Glutamatergic neuron (in vitro differentiated cells): ENCODE data around the gene NR4A3. TPM values are rescaled to one million over a fixed set of nuclear protein-coding genes. Genes with fewer than 3 reads are reported as not detected.
"Not testable (repeated sequence)": the region's sequence is repeated elsewhere in the genome, so short reads cannot be mapped to it uniquely, and the experiment has no call there.

Source experiments
- DNase-seq: peaks from one replicate; pipeline ENCODE4 v3.0.0; 2022
- H3K27ac Mint-ChIP-seq: one replicate; pipeline ENCODE4 v1.8.0; 2020; ENCODE audit warnings: mild to moderate bottlenecking, mixed read lengths, inconsistent platforms; ENCODE audit not compliant: unreplicated experiment
- H3K27me3 Mint-ChIP-seq: one replicate; pipeline ENCODE4 v1.8.0; 2020; ENCODE audit warnings: mild to moderate bottlenecking, moderate library complexity, mixed read lengths, inconsistent platforms; ENCODE audit not compliant: unreplicated experiment
- H3K36me3 Mint-ChIP-seq: one replicate; pipeline ENCODE4 v1.8.0; 2020; ENCODE audit warnings: mild to moderate bottlenecking, mixed read lengths, inconsistent platforms; ENCODE audit not compliant: unreplicated experiment
- H3K4me1 Mint-ChIP-seq: one replicate; pipeline ENCODE4 v1.8.0; 2020; ENCODE audit warnings: mild to moderate bottlenecking, low read depth, mixed read lengths, inconsistent platforms; ENCODE audit not compliant: unreplicated experiment
- H3K4me3 Mint-ChIP-seq: one replicate; pipeline ENCODE4 v1.8.0; 2020; ENCODE audit warnings: mild to moderate bottlenecking, mixed read lengths, inconsistent platforms; ENCODE audit not compliant: unreplicated experiment
- H3K9me3 Mint-ChIP-seq: one replicate; pipeline ENCODE4 v1.8.0; 2020; ENCODE audit warnings: mild to moderate bottlenecking, moderate library complexity, mixed read lengths, inconsistent platforms; ENCODE audit not compliant: unreplicated experiment
- CTCF ChIP-seq: fragments of 200-600 bp; sonication (generic); IDR thresholded peaks from one replicate; pipeline ENCODE4 v1.5.0; 2021; ENCODE audit not compliant: partially characterized antibody, unreplicated experiment
- total RNA-seq: library from RNA; stranded (reverse); fragmentation: NEBNext Ultra II Directional; extraction: Animal tissue kit (Norgen Biotek cat#: 25700); gene quantifications from one replicate; pipeline ENCODE4 v1.2.1, GENCODE V29; 2021; ENCODE audit not compliant: unreplicated experiment

Gene NR4A3
- total RNA-seq, 1 donor from 2014 or later, result 4.1 TPM

GRCh38 chr9:99855467-99856176 lies 33.9 kb downstream of the NR4A3 start:
- Mint-ChIP-seq H3K4me3 (no peak overlapping the region), H3K4me1 (peaks cover 22% of the 10 kb centered on the region), H3K27ac (no peak overlapping the region), H3K9me3 (peaks cover 1% of the 10 kb centered on the region), H3K36me3 (no peaks in the 10 kb centered on the region), H3K27me3 (peaks cover 2% of the 10 kb centered on the region)
- TF ChIP-seq CTCF, result peak; percentile 57
- DNase-seq, result no peak

GRCh38 chr9:99857576-99857975 lies 35.9 kb downstream of the NR4A3 start:
- H3K4me1 Mint-ChIP-seq, result peaks cover 25% of the 10 kb centered on the region
- H3K27ac Mint-ChIP-seq, DNase-seq, H3K36me3 Mint-ChIP-seq, H3K9me3 Mint-ChIP-seq, H3K27me3 Mint-ChIP-seq, H3K4me3 Mint-ChIP-seq: not testable (repeated sequence)

- no peak for TF ChIP-seq CTCF
- H3K4me1 Mint-ChIP-seq, result peaks cover 20% of the 10 kb centered on the region
- H3K27ac Mint-ChIP-seq, result no peak overlapping the region
- no peak overlapping the region for H3K4me3 Mint-ChIP-seq
- H3K27me3 Mint-ChIP-seq, result peaks cover 4% of the 10 kb centered on the region
- DNase-seq, result no peak
- peaks cover 1% of the 10 kb centered on the region for H3K9me3 Mint-ChIP-seq
- no peaks in the 10 kb centered on the region for H3K36me3 Mint-ChIP-seq
Measured at GRCh38 chr9:99858087-99858486, 36.4 kb downstream of the NR4A3 start.

- peaks cover 1% of the 10 kb centered on the region for H3K9me3 Mint-ChIP-seq
- no peak for TF ChIP-seq CTCF
- peak overlapping the region; percentile 64 for H3K4me3 Mint-ChIP-seq
- no peak for DNase-seq
- H3K4me1 Mint-ChIP-seq, result peaks cover 20% of the 10 kb centered on the region
- H3K27me3 Mint-ChIP-seq, result peaks cover 4% of the 10 kb centered on the region
- H3K27ac Mint-ChIP-seq, result peak overlapping the region; percentile 96
- H3K36me3 Mint-ChIP-seq, result no peaks in the 10 kb centered on the region
Measured at GRCh38 chr9:99859243-99859980, 37.7 kb downstream of the NR4A3 start.

- Mint-ChIP-seq H3K27me3 (peaks cover 4% of the 10 kb centered on the region), H3K9me3 (no peaks in the 10 kb centered on the region), H3K27ac (peak overlapping the region; percentile 96), H3K36me3 (no peaks in the 10 kb centered on the region), H3K4me3 (peak overlapping the region; percentile 57), H3K4me1 (peaks cover 20% of the 10 kb centered on the region)
- TF ChIP-seq CTCF, result no peak
- DNase-seq, result no peak
Measured at GRCh38 chr9:99860266-99860665, 38.6 kb downstream of the NR4A3 start.
